Lower leg skin (tissue), 4 donors: Measurements from ENCODE around the gene TRAF3. TPM values are rescaled to one million over a fixed set of nuclear protein-coding genes. Genes with fewer than 3 reads are reported as not detected.

Experiments
- DNase-seq, 2 donors: peaks; one replicate each; pipeline ENCODE4 v3.0.0-alpha.2; 2019; ENCODE audit warnings: low spot score in 2 of 2
- H3K4me3 ChIP-seq: fragments of 200-600 bp; sonication (generic); 2 replicates; pipeline ENCODE4 v1.5.1; 2017; ENCODE audit warnings: mild to moderate bottlenecking, low read depth; ENCODE audit not compliant: poor library complexity, severe bottlenecking
- CTCF ChIP-seq, 3 donors: fragments of 450-650 bp; IDR thresholded peaks; one replicate each; pipeline ENCODE4 v1.5.1; 2016; ENCODE audit warnings: antibody characterized with exemption in 3 of 3, mild to moderate bottlenecking in 3 of 3, moderate library complexity in 2 of 3
- POLR2A ChIP-seq, 2 donors: fragments of 450-650 bp; IDR thresholded peaks; one replicate each; pipeline ENCODE4 v1.6.1; 2016 to 2017; ENCODE audit warnings: antibody characterized with exemption in 2 of 2, mild to moderate bottlenecking in 1 of 2, moderate library complexity in 1 of 2
- WGBS, 2 donors: methylation state at CpG; one replicate each; pipeline ENCODE4 v1.1.5; 2018; 5-methylcytosine and 5-hydroxymethylcytosine counted together
- intact Hi-C: fragments of 100-400 bp; cut with DNase I; formaldehyde crosslinking; loops from one replicate; pipeline ENCODE4 v1.15.0; 2023; ENCODE audit warnings: low total_unique reads
- total RNA-seq, 4 donors: library from RNA; depleted of rRNA; stranded (reverse); fragments of >200 nt; gene quantifications; one replicate each; pipeline ENCODE4 v1.1.0, GENCODE V29; 2016

Gene TRAF3
- total RNA-seq, 4 donors from 2014 or later = 3.0 to 14.4 (median 12.1) TPM

- H3K4me3 ChIP-seq = no peak overlapping the region
- WGBS, 2 donors = 89 to 95% methylated on average over 6 of the region's 6 CpGs
- peak in 1 of 2 donors; percentile 70 for DNase-seq
- TF ChIP-seq POLR2A (IDR thresholded peaks at IDR 0.05) (no peak), CTCF (IDR thresholded peaks at IDR 0.05) (no peak)
- intact Hi-C loops = no loop called here
Measured at GRCh38 chr14:102878970-102879460, 101.8 kb downstream of the TRAF3 start.

GRCh38 chr14:102882226-102882906, 105.1 kb downstream of the TRAF3 start:
- H3K4me3 ChIP-seq = no peak overlapping the region
- WGBS, 2 donors = 54 to 70% methylated on average over 5 of the region's 5 CpGs
- DNase-seq = peak in 1 of 2 donors; percentile 71
- TF ChIP-seq POLR2A (IDR thresholded peaks at IDR 0.05) = no peak
- no peak for TF ChIP-seq CTCF (IDR thresholded peaks at IDR 0.05)
- intact Hi-C loops = no loop called here

- peak in 1 of 2 donors; percentile 9 for DNase-seq
- WGBS, 2 donors = 89 to 92% methylated on average over 5 of the region's 5 CpGs
- no peak for TF ChIP-seq CTCF (IDR thresholded peaks at IDR 0.05)
- TF ChIP-seq POLR2A (IDR thresholded peaks at IDR 0.05) = no peak
- H3K4me3 ChIP-seq = no peak overlapping the region
- intact Hi-C loops = no loop called here
Measured at GRCh38 chr14:102883089-102883541, 105.9 kb downstream of the TRAF3 start.

GRCh38 chr14:102883554-102883953, 106.3 kb downstream of the TRAF3 start:
- peak in 1 of 2 donors; percentile 53 for DNase-seq
- intact Hi-C loops = no loop called here
- WGBS, 2 donors = 95 to 96% methylated on average over 14 of the region's 14 CpGs
- no peak overlapping the region for H3K4me3 ChIP-seq
- TF ChIP-seq POLR2A (IDR thresholded peaks at IDR 0.05) (no peak), CTCF (IDR thresholded peaks at IDR 0.05) (no peak)

GRCh38 chr14:102885737-102886447, 108.6 kb downstream of the TRAF3 start:
- TF ChIP-seq POLR2A (IDR thresholded peaks at IDR 0.05) (no peak), CTCF (IDR thresholded peaks at IDR 0.05) (no peak)
- WGBS, 2 donors = 97 to 98% methylated on average over 21 to 22 of the region's 22 CpGs
- H3K4me3 ChIP-seq = no peak overlapping the region
- intact Hi-C loops = no loop called here
- DNase-seq = no peak
